Measurements from ENCODE around the gene SLC25A43.
A peak's percentile ranks its signal among the peaks of the same experiment; 100 is the strongest.

The SLC25A43 gene

GRCh38 chrX:119391279-119391678, 7.9 kb upstream of the SLC25A43 start:
- Mint-ChIP-seq H3K36me3 (no peaks in the 10 kb centered on the region), H3K27me3 (no peaks in the 10 kb centered on the region), H3K4me1 (ENCODE audit: low read depth) (no peaks in the 10 kb centered on the region), H3K9me3 (ENCODE audit: low read depth) (no peaks in the 10 kb centered on the region), H3K27ac (no peak overlapping the region), H3K4me3 (no peak overlapping the region)

GRCh38 chrX:119393144-119393543, 6.0 kb upstream of the SLC25A43 start:
- no peaks in the 10 kb centered on the region for H3K9me3 Mint-ChIP-seq (ENCODE audit: low read depth)
- H3K27ac Mint-ChIP-seq = no peak overlapping the region
- no peaks in the 10 kb centered on the region for H3K36me3 Mint-ChIP-seq
- H3K27me3 Mint-ChIP-seq = no peaks in the 10 kb centered on the region
- no peak overlapping the region for H3K4me3 Mint-ChIP-seq
- no peaks in the 10 kb centered on the region for H3K4me1 Mint-ChIP-seq (ENCODE audit: low read depth)

- Mint-ChIP-seq H3K4me3 (peak overlapping the region; percentile 88), H3K27me3 (no peaks in the 10 kb centered on the region), H3K4me1 (ENCODE audit: low read depth) (peaks cover 21% of the 10 kb centered on the region), H3K36me3 (no peaks in the 10 kb centered on the region), H3K27ac (peak overlapping the region; percentile 87), H3K9me3 (ENCODE audit: low read depth) (no peaks in the 10 kb centered on the region)
These were observed 556 bp upstream of the SLC25A43 start for GRCh38 chrX:119398587-119398973.

GRCh38 chrX:119399772-119400101, 601 bp downstream of the SLC25A43 start:
- H3K36me3 Mint-ChIP-seq = no peaks in the 10 kb centered on the region
- peak overlapping the region; percentile 75 for H3K4me3 Mint-ChIP-seq
- no peaks in the 10 kb centered on the region for H3K27me3 Mint-ChIP-seq
- H3K27ac Mint-ChIP-seq = no peak overlapping the region
- H3K4me1 Mint-ChIP-seq (ENCODE audit: low read depth) = peaks cover 21% of the 10 kb centered on the region
- no peaks in the 10 kb centered on the region for H3K9me3 Mint-ChIP-seq (ENCODE audit: low read depth)

GRCh38 chrX:119401569-119401968, 2.4 kb downstream of the SLC25A43 start:
- no peaks in the 10 kb centered on the region for H3K27me3 Mint-ChIP-seq
- H3K9me3 Mint-ChIP-seq (ENCODE audit: low read depth) = no peaks in the 10 kb centered on the region
- H3K4me1 Mint-ChIP-seq (ENCODE audit: low read depth) = peaks cover 21% of the 10 kb centered on the region
- no peak overlapping the region for H3K4me3 Mint-ChIP-seq
- H3K36me3 Mint-ChIP-seq = no peaks in the 10 kb centered on the region
- H3K27ac Mint-ChIP-seq = no peak overlapping the region

GRCh38 chrX:119402588-119402987, 3.5 kb downstream of the SLC25A43 start:
- no peak overlapping the region for H3K27ac Mint-ChIP-seq
- H3K4me1 Mint-ChIP-seq (ENCODE audit: low read depth) = peaks cover 21% of the 10 kb centered on the region
- no peaks in the 10 kb centered on the region for H3K27me3 Mint-ChIP-seq
- no peak overlapping the region for H3K4me3 Mint-ChIP-seq
- H3K36me3 Mint-ChIP-seq = no peaks in the 10 kb centered on the region
- no peaks in the 10 kb centered on the region for H3K9me3 Mint-ChIP-seq (ENCODE audit: low read depth)

- Mint-ChIP-seq H3K9me3 (ENCODE audit: low read depth) (no peaks in the 10 kb centered on the region), H3K4me3 (no peak overlapping the region), H3K36me3 (peaks cover 5% of the 10 kb centered on the region), H3K4me1 (ENCODE audit: low read depth) (no peaks in the 10 kb centered on the region), H3K27me3 (no peaks in the 10 kb centered on the region), H3K27ac (no peak overlapping the region)
These were observed 7.6 kb downstream of the SLC25A43 start for GRCh38 chrX:119406776-119407175.

GRCh38 chrX:119407681-119408080, 8.5 kb downstream of the SLC25A43 start:
- Mint-ChIP-seq H3K36me3 (peaks cover 5% of the 10 kb centered on the region), H3K27me3 (no peaks in the 10 kb centered on the region), H3K4me3 (no peak overlapping the region), H3K27ac (peak overlapping the region; percentile 46), H3K4me1 (ENCODE audit: low read depth) (no peaks in the 10 kb centered on the region), H3K9me3 (ENCODE audit: low read depth) (no peaks in the 10 kb centered on the region)

- Mint-ChIP-seq H3K4me1 (ENCODE audit: low read depth) (no peaks in the 10 kb centered on the region), H3K27ac (no peak overlapping the region), H3K27me3 (no peaks in the 10 kb centered on the region), H3K4me3 (no peak overlapping the region), H3K9me3 (ENCODE audit: low read depth) (no peaks in the 10 kb centered on the region), H3K36me3 (peaks cover 5% of the 10 kb centered on the region)
These were observed 11.1 kb downstream of the SLC25A43 start for GRCh38 chrX:119410027-119410819.

GRCh38 chrX:119410854-119411253, 11.7 kb downstream of the SLC25A43 start:
- Mint-ChIP-seq H3K27me3 (no peaks in the 10 kb centered on the region), H3K27ac (no peak overlapping the region), H3K4me3 (no peak overlapping the region), H3K9me3 (ENCODE audit: low read depth) (no peaks in the 10 kb centered on the region), H3K4me1 (ENCODE audit: low read depth) (no peaks in the 10 kb centered on the region), H3K36me3 (peaks cover 5% of the 10 kb centered on the region)

GRCh38 chrX:119411959-119412358, 12.8 kb downstream of the SLC25A43 start:
- Mint-ChIP-seq H3K36me3 (peaks cover 5% of the 10 kb centered on the region), H3K27ac (no peak overlapping the region), H3K4me1 (ENCODE audit: low read depth) (no peaks in the 10 kb centered on the region), H3K4me3 (no peak overlapping the region), H3K9me3 (ENCODE audit: low read depth) (no peaks in the 10 kb centered on the region), H3K27me3 (no peaks in the 10 kb centered on the region)

- Mint-ChIP-seq H3K4me3 (no peak overlapping the region), H3K4me1 (ENCODE audit: low read depth) (no peaks in the 10 kb centered on the region), H3K9me3 (ENCODE audit: low read depth) (no peaks in the 10 kb centered on the region), H3K27me3 (no peaks in the 10 kb centered on the region), H3K27ac (no peak overlapping the region), H3K36me3 (no peaks in the 10 kb centered on the region)
These were observed 18.2 kb downstream of the SLC25A43 start for GRCh38 chrX:119417376-119417775.

GRCh38 chrX:119417842-119418241, 18.7 kb downstream of the SLC25A43 start:
- Mint-ChIP-seq H3K27me3 (no peaks in the 10 kb centered on the region), H3K4me3 (no peak overlapping the region), H3K27ac (no peak overlapping the region), H3K4me1 (ENCODE audit: low read depth) (no peaks in the 10 kb centered on the region), H3K36me3 (no peaks in the 10 kb centered on the region), H3K9me3 (ENCODE audit: low read depth) (no peaks in the 10 kb centered on the region)

- no peaks in the 10 kb centered on the region for H3K4me1 Mint-ChIP-seq (ENCODE audit: low read depth)
- H3K4me3 Mint-ChIP-seq = no peak overlapping the region
- H3K9me3 Mint-ChIP-seq (ENCODE audit: low read depth) = no peaks in the 10 kb centered on the region
- H3K27ac Mint-ChIP-seq = no peak overlapping the region
- H3K36me3 Mint-ChIP-seq = no peaks in the 10 kb centered on the region
- no peaks in the 10 kb centered on the region for H3K27me3 Mint-ChIP-seq
These were observed 20.0 kb downstream of the SLC25A43 start for GRCh38 chrX:119419146-119419545.

GRCh38 chrX:119419898-119420297, 20.8 kb downstream of the SLC25A43 start:
- H3K27ac Mint-ChIP-seq = no peak overlapping the region
- H3K9me3 Mint-ChIP-seq (ENCODE audit: low read depth) = no peaks in the 10 kb centered on the region
- H3K36me3 Mint-ChIP-seq = no peaks in the 10 kb centered on the region
- H3K4me1 Mint-ChIP-seq (ENCODE audit: low read depth) = no peaks in the 10 kb centered on the region
- H3K27me3 Mint-ChIP-seq = no peaks in the 10 kb centered on the region
- H3K4me3 Mint-ChIP-seq = no peak overlapping the region

- H3K4me1 Mint-ChIP-seq (ENCODE audit: low read depth) = peaks cover 5% of the 10 kb centered on the region
- no peak overlapping the region for H3K4me3 Mint-ChIP-seq
- no peaks in the 10 kb centered on the region for H3K27me3 Mint-ChIP-seq
- no peak overlapping the region for H3K27ac Mint-ChIP-seq
- H3K9me3 Mint-ChIP-seq (ENCODE audit: low read depth) = no peaks in the 10 kb centered on the region
- H3K36me3 Mint-ChIP-seq = no peaks in the 10 kb centered on the region
These were observed 22.0 kb downstream of the SLC25A43 start for GRCh38 chrX:119421016-119421705.

Data from activated naive CD8-positive, alpha-beta T cell (primary cell).